Measurements from ENCODE around the gene KLHL33.
A peak's percentile ranks its signal among the peaks of the same experiment; 100 is the strongest.

KLHL33 gene

DNA sequence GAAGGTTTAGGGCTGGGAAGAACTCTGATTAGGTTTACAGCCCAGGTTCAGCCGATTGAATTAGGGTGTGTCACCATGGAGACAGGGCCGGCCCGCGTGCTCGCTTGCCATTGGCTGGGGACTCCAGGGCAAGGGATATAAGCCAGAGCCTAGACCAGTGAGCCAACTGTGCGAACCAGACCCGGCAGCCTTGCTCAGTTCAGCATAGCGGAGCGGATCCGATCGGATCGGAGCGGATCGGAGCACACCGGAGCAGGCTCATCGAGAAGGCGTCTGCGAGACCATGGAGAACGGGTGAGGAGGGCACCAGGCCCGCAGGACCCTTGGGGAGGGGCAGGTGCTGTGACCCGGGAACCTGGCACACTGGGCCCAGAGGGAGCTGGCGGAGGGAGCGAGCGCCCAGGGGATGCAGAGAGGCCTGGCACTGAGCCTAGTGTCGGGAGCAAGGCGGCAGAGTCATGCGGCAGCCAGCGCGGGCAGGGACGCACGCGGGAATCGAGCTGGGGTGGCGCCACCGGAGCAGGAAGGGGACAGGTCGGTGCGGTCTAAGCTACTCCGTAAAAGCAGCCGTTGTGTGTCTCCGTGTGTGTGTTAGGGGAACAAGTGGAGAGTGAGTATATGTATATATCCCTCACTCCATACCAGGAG is 33.4 kb upstream of the KLHL33 start, which contains the start of gene PNP (continued):
- TF ChIP-seq, protein P1, sequence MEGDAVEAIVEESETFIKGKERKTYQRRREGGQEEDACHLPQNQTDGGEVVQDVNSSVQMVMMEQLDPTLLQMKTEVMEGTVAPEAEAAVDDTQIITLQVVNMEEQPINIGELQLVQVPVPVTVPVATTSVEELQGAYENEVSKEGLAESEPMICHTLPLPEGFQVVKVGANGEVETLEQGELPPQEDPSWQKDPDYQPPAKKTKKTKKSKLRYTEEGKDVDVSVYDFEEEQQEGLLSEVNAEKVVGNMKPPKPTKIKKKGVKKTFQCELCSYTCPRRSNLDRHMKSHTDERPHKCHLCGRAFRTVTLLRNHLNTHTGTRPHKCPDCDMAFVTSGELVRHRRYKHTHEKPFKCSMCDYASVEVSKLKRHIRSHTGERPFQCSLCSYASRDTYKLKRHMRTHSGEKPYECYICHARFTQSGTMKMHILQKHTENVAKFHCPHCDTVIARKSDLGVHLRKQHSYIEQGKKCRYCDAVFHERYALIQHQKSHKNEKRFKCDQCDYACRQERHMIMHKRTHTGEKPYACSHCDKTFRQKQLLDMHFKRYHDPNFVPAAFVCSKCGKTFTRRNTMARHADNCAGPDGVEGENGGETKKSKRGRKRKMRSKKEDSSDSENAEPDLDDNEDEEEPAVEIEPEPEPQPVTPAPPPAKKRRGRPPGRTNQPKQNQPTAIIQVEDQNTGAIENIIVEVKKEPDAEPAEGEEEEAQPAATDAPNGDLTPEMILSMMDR (tag by site-specific recombination; IDR thresholded peaks at IDR 0.05), result peak; percentile 56
- TF ChIP-seq, protein P2, sequence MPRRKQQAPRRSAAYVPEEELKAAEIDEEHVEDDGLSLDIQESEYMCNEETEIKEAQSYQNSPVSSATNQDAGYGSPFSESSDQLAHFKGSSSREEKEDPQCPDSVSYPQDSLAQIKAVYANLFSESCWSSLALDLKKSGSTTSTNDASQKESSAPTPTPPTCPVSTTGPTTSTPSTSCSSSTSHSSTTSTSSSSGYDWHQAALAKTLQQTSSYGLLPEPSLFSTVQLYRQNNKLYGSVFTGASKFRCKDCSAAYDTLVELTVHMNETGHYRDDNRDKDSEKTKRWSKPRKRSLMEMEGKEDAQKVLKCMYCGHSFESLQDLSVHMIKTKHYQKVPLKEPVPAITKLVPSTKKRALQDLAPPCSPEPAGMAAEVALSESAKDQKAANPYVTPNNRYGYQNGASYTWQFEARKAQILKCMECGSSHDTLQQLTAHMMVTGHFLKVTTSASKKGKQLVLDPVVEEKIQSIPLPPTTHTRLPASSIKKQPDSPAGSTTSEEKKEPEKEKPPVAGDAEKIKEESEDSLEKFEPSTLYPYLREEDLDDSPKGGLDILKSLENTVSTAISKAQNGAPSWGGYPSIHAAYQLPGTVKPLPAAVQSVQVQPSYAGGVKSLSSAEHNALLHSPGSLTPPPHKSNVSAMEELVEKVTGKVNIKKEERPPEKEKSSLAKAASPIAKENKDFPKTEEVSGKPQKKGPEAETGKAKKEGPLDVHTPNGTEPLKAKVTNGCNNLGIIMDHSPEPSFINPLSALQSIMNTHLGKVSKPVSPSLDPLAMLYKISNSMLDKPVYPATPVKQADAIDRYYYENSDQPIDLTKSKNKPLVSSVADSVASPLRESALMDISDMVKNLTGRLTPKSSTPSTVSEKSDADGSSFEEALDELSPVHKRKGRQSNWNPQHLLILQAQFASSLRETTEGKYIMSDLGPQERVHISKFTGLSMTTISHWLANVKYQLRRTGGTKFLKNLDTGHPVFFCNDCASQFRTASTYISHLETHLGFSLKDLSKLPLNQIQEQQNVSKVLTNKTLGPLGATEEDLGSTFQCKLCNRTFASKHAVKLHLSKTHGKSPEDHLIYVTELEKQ (tag by site-specific recombination; IDR thresholded peaks at IDR 0.05; ENCODE audit: borderline replicate concordance), result no peak
- TF ChIP-seq ZNF529 (tag by site-specific recombination; IDR thresholded peaks at IDR 0.05; ENCODE audit: insufficient replicate concordance) (no peak), ZNF366 (tag by site-specific recombination; conservative IDR thresholded peaks at IDR 0.05) (no peak; the same call in 1 of the 2 replicates), ZNF202 (tag by site-specific recombination; IDR thresholded peaks at IDR 0.05; ENCODE audit: borderline replicate concordance) (no peak), ZNF555 (tag by site-specific recombination; conservative IDR thresholded peaks at IDR 0.05) (no peak), ZNF133 (tag by site-specific recombination; IDR thresholded peaks at IDR 0.05) (no peak), ZFHX2 (tag by site-specific recombination; conservative IDR thresholded peaks at IDR 0.05) (no peak), ZNF521 (tag by site-specific recombination; IDR thresholded peaks at IDR 0.05) (no peak), SCRT2 (tag by site-specific recombination; IDR thresholded peaks at IDR 0.05) (no peak), SALL2 (tag by site-specific recombination; IDR thresholded peaks at IDR 0.05; ENCODE audit: borderline replicate concordance) (no peak; the same call in 1 of the 2 replicates), IKZF3 (tag by site-specific recombination; IDR thresholded peaks at IDR 0.05) (peak; percentile 10; the same call in 1 of the 2 replicates), TRIM28 (IDR thresholded peaks at IDR 0.05; ENCODE audit: borderline replicate concordance, low read length) (0 out of 2 replicates have a peak, but pooled peaks have one; percentile 16), ZNF701 (tag by site-specific recombination; IDR thresholded peaks at IDR 0.05) (no peak), ZNF248 (tag by site-specific recombination; IDR thresholded peaks at IDR 0.05) (no peak), ZNF274 (IDR thresholded peaks at IDR 0.05; ENCODE audit: low read length) (no peak), ZNF274 (tag by site-specific recombination; IDR thresholded peaks at IDR 0.05; ENCODE audit: borderline replicate concordance) (no peak), ZNF768 (tag by site-specific recombination; IDR thresholded peaks at IDR 0.05) (no peak; the same call in 1 of the 2 replicates), WT1 (tag by site-specific recombination; IDR thresholded peaks at IDR 0.05) (no peak), ZNF404 (tag by site-specific recombination; IDR thresholded peaks at IDR 0.05) (no peak), ZFP69B (tag by site-specific recombination; IDR thresholded peaks at IDR 0.05) (peak; percentile 86), ZNF544 (tag by site-specific recombination; IDR thresholded peaks at IDR 0.05) (no peak), ZNF2 (tag by site-specific recombination; IDR thresholded peaks at IDR 0.05) (peak; percentile 98), ZNF629 (tag by site-specific recombination; IDR thresholded peaks at IDR 0.05) (peak; percentile 75), ZSCAN23 (tag by site-specific recombination; IDR thresholded peaks at IDR 0.05) (peak; percentile 74; the same call in 1 of the 2 replicates), ZNF19 (tag by site-specific recombination; IDR thresholded peaks at IDR 0.05; ENCODE audit: low read depth) (no peak), ZNF354C (tag by site-specific recombination; IDR thresholded peaks at IDR 0.05; ENCODE audit: borderline replicate concordance, low read depth) (no peak)
- TF ChIP-seq, protein P3, sequence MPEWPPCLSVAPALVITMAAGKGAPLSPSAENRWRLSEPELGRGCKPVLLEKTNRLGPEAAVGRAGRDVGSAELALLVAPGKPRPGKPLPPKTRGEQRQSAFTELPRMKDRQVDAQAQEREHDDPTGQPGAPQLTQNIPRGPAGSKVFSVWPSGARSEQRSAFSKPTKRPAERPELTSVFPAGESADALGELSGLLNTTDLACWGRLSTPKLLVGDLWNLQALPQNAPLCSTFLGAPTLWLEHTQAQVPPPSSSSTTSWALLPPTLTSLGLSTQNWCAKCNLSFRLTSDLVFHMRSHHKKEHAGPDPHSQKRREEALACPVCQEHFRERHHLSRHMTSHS (tag by site-specific recombination; IDR thresholded peaks at IDR 0.05), result no peak
- TF ChIP-seq, protein P4, sequence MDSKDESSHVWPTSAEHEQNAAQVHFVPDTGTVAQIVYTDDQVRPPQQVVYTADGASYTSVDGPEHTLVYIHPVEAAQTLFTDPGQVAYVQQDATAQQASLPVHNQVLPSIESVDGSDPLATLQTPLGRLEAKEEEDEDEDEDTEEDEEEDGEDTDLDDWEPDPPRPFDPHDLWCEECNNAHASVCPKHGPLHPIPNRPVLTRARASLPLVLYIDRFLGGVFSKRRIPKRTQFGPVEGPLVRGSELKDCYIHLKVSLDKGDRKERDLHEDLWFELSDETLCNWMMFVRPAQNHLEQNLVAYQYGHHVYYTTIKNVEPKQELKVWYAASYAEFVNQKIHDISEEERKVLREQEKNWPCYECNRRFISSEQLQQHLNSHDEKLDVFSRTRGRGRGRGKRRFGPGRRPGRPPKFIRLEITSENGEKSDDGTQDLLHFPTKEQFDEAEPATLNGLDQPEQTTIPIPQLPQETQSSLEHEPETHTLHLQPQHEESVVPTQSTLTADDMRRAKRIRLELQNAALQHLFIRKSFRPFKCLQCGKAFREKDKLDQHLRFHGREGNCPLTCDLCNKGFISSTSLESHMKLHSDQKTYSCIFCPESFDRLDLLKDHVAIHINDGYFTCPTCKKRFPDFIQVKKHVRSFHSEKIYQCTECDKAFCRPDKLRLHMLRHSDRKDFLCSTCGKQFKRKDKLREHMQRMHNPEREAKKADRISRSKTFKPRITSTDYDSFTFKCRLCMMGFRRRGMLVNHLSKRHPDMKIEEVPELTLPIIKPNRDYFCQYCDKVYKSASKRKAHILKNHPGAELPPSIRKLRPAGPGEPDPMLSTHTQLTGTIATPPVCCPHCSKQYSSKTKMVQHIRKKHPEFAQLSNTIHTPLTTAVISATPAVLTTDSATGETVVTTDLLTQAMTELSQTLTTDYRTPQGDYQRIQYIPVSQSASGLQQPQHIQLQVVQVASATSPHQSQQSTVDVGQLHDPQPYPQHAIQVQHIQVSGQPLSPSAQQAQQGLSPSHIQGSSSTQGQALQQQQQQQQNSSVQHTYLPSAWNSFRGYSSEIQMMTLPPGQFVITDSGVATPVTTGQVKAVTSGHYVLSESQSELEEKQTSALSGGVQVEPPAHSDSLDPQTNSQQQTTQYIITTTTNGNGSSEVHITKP (tag by site-specific recombination; IDR thresholded peaks at IDR 0.05), result peak; percentile 61
- TF ChIP-seq, protein P5, sequence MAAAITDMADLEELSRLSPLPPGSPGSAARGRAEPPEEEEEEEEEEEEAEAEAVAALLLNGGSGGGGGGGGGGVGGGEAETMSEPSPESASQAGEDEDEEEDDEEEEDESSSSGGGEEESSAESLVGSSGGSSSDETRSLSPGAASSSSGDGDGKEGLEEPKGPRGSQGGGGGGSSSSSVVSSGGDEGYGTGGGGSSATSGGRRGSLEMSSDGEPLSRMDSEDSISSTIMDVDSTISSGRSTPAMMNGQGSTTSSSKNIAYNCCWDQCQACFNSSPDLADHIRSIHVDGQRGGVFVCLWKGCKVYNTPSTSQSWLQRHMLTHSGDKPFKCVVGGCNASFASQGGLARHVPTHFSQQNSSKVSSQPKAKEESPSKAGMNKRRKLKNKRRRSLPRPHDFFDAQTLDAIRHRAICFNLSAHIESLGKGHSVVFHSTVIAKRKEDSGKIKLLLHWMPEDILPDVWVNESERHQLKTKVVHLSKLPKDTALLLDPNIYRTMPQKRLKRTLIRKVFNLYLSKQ (tag by site-specific recombination; IDR thresholded peaks at IDR 0.05; ENCODE audit: borderline replicate concordance), result no peak; the same call in 1 of the 2 replicates
